HepG2 (cell line): ENCODE data around the gene AMOTL2. TPM values are rescaled to one million over a fixed set of nuclear protein-coding genes. Genes with fewer than 3 reads are reported as not detected.

Experiments
- ATAC-seq: fragments of 200-7000 bp; cut with Tn5 transposase; 3 replicates; pipeline ENCODE4 v1.9.1; 2020; ENCODE audit warnings: mild to moderate bottlenecking, moderate library complexity
- BruUV-seq: library from RNA; stranded (reverse); fragments of 400-500 nt; replicated peaks from 2 replicates; lab custom pipeline; 2021; lab: Mats Ljungman, UMichigan
- CTCF ChIA-PET: fragments of 300-600 bp; formaldehyde crosslinking; extraction: SDS; loops from one replicate; lab custom pipeline; 2021; ENCODE audit warnings: low total read pairs, inconsistent platforms, low intra/inter-chr PET ratio; lab: Yijun Ruan, JAX
- POLR2A ChIA-PET: fragments of 350-600 bp; sonication (Branson Sonifier 250); formaldehyde crosslinking; loops from one replicate; lab custom pipeline; 2020; ENCODE audit warnings: antibody characterized with exemption, inconsistent platforms; lab: Yijun Ruan, JAX
- DNase-seq: peaks from one replicate; pipeline ENCODE4 v3.0.0-alpha.2; 2015; ENCODE audit warnings: low spot score
- FAIRE-seq: peaks from 3 replicates; lab custom pipeline; 2011; peaks lifted over from hg19 to GRCh38; lab: Jason Lieb, UNC
- H2AFZ ChIP-seq: one replicate; pipeline ENCODE4 v1.6.1; 2011; ENCODE audit warnings: low read length, inconsistent platforms
- H3K27ac ChIP-seq: fragments of 300-600 bp; 3 replicates; pipeline ENCODE4 v1.8.0; 2011; ENCODE audit warnings: mixed run types, mild to moderate bottlenecking, mixed read lengths, low read length, inconsistent platforms; ENCODE audit not compliant: insufficient read depth; ENCODE audit errors: extremely low read length
- H3K27me3 ChIP-seq, 2 experiments: fragments of 200-600 bp in 1 of 2; 2 replicates in 1 of 2; 3 replicates in 1 of 2; pipeline versions ENCODE4 v1.6.0 to v1.8.0; 2011; ENCODE audit warnings: low read length in 2 of 2, mild to moderate bottlenecking in 2 of 2, moderate library complexity in 2 of 2, inconsistent platforms in 1 of 2; ENCODE audit not compliant: insufficient read depth in 2 of 2, control insufficient read depth in 1 of 2
- H3K36me3 ChIP-seq, 2 experiments: fragments of 200-600 bp in 1 of 2; replicated peaks in 1 of 2; 2 replicates in 1 of 2; 3 replicates in 1 of 2; pipeline versions ENCODE4 v1.5.1 to v1.8.0; 2011; ENCODE audit warnings: low read length in 2 of 2, inconsistent platforms in 1 of 2; ENCODE audit not compliant: insufficient read depth in 2 of 2, control insufficient read depth in 1 of 2
- H3K4me1 ChIP-seq: 2 replicates; pipeline ENCODE4 v1.5.1; 2012; ENCODE audit warnings: low read length, inconsistent platforms; ENCODE audit not compliant: insufficient read depth
- H3K4me2 ChIP-seq: 2 replicates; pipeline ENCODE4 v1.6.0; 2011; ENCODE audit warnings: low read depth, low read length, inconsistent platforms
- H3K4me3 ChIP-seq, 3 experiments: fragments of 200-600 bp in 1 of 3; sonication (generic), shearing (Covaris generic) in 1 of 3; replicated peaks in 1 of 3; 2 replicates each; pipeline ENCODE4 v1.5.1; 2011 to 2016; ENCODE audit warnings: low read length in 3 of 3, inconsistent platforms in 2 of 3, low read depth in 2 of 3, mild to moderate bottlenecking in 2 of 3, control low read depth in 1 of 3, mixed read lengths in 1 of 3; ENCODE audit not compliant: insufficient read depth in 1 of 3
- H3K79me2 ChIP-seq: one replicate; pipeline ENCODE4 v1.6.1; 2011; ENCODE audit warnings: low read length, inconsistent platforms; ENCODE audit not compliant: insufficient read depth
- H3K9ac ChIP-seq: 2 replicates; pipeline ENCODE4 v1.6.0; 2011; ENCODE audit warnings: mild to moderate bottlenecking, low read depth, low read length, inconsistent platforms; ENCODE audit not compliant: insufficient read depth
- H3K9me3 ChIP-seq: 2 replicates; pipeline ENCODE4 v1.5.1; 2012; ENCODE audit warnings: mild to moderate bottlenecking, low read length
- H4K20me1 ChIP-seq: 2 replicates; pipeline ENCODE4 v1.6.0; 2011; ENCODE audit warnings: inconsistent platforms, mild to moderate bottlenecking, low read length, moderate library complexity; ENCODE audit not compliant: insufficient read depth
- ARNT2 ChIP-seq: sonication (generic); formaldehyde crosslinking; IDR thresholded peaks from 2 replicates; pipeline ENCODE4 v1.8.0; 2022; ENCODE audit warnings: mild to moderate bottlenecking, low read depth, missing genetic modification reagents, moderate library complexity
- ATF7-NPFF ChIP-seq: sonication (generic); formaldehyde crosslinking; IDR thresholded peaks from 2 replicates; pipeline ENCODE4 v1.8.1; 2023; ENCODE audit warnings: mild to moderate bottlenecking, low read depth, missing genetic modification reagents, moderate library complexity
- CTCF ChIP-seq: sonication (generic); formaldehyde crosslinking; IDR thresholded peaks from 2 replicates; pipeline ENCODE4 v1.5.0; 2020; ENCODE audit warnings: mild to moderate bottlenecking, missing genetic modification reagents, moderate library complexity
- MNT ChIP-seq: fragments of 450-650 bp; IDR thresholded peaks from 2 replicates; pipeline ENCODE4 v1.6.1; 2016
- MTA1 ChIP-seq: sonication (generic); formaldehyde crosslinking; IDR thresholded peaks from 2 replicates; pipeline ENCODE4 v1.4.0; 2020; ENCODE audit warnings: missing genetic modification reagents, mild to moderate bottlenecking, borderline replicate concordance
- NR2F2 ChIP-seq: IDR thresholded peaks from 2 replicates; pipeline ENCODE4 v1.6.1; 2012; ENCODE audit warnings: low read depth, inconsistent platforms, borderline replicate concordance
- PITX1 ChIP-seq: sonication (generic); formaldehyde crosslinking; IDR thresholded peaks from 2 replicates; pipeline ENCODE4 v1.5.1; 2020; ENCODE audit warnings: mild to moderate bottlenecking, missing genetic modification reagents
- REL ChIP-seq: sonication (generic); formaldehyde crosslinking; conservative IDR thresholded peaks from 2 replicates; pipeline ENCODE4 v1.8.0; 2022; ENCODE audit warnings: mild to moderate bottlenecking, missing genetic modification reagents, moderate library complexity
- TBX3 ChIP-seq: fragments of 450-650 bp; IDR thresholded peaks from 2 replicates; pipeline ENCODE4 v1.6.1; 2017; ENCODE audit warnings: antibody characterized with exemption, mild to moderate bottlenecking, inconsistent platforms, borderline replicate concordance
- TSC22D2 ChIP-seq: sonication (generic); formaldehyde crosslinking; IDR thresholded peaks from 2 replicates; pipeline ENCODE4 v1.5.1; 2020; ENCODE audit warnings: missing genetic modification reagents, mild to moderate bottlenecking, borderline replicate concordance
- WGBS: methylation state at CpG from one replicate; pipeline ENCODE4 v1.1.6; 2017; ENCODE audit warnings: low lambda C conversion rate; 5-methylcytosine and 5-hydroxymethylcytosine counted together
- in situ Hi-C: cut with HindIII; loops from 2 replicates; pipeline ENCODE4 v1.10.0; 2017; ENCODE audit warnings: low pct_unique_long_range_greater_than_20kb; ENCODE audit not compliant: extremely low pct_ligation_motif_present
- intact Hi-C: fragments of 100-400 bp; cut with micrococcal nuclease; formaldehyde crosslinking; loops from one replicate; pipeline ENCODE4 v1.10.0; 2022; ENCODE audit not compliant: unreplicated experiment
- polyA plus RNA-seq, 8 experiments: library from polyadenylated mRNA; depleted of rRNA in 3 of 8; stranded (reverse) in 7 of 8; unstranded in 1 of 8; fragments of >200 nt; fragmentation: Illumina TruSeq in 4 of 8; extraction: Trizol in 4 of 8; gene quantifications; 2 replicates each; pipeline versions ENCODE4 v1.2.1 to v1.2.3, GENCODE V29; 2011 to 2016; ENCODE audit warnings: low read depth in 4 of 8, missing spikeins in 1 of 8, mixed read lengths in 1 of 8; ENCODE audit not compliant: insufficient read depth in 1 of 8
- total RNA-seq, 5 experiments: library from RNA; depleted of rRNA; stranded (reverse); fragments of >200 nt; fragmentation: Illumina TruSeq; extraction: Trizol; gene quantifications; 2 replicates each; pipeline ENCODE4 v1.2.3, GENCODE V29; 2016; ENCODE audit warnings: low read depth in 1 of 5
- TF ChIP-seq, protein P1 (sequence below): sonication (generic); formaldehyde crosslinking; IDR thresholded peaks from 2 replicates; pipeline ENCODE4 v1.4.0; 2020; ENCODE audit warnings: mild to moderate bottlenecking, missing genetic modification reagents

Gene AMOTL2
- total and polyA plus RNA-seq, 2 of the 13 experiments (the other 11 are each of a cell fraction or from before 2014, with no cell fraction given), result 17.3 to 18.5 TPM

DNA sequence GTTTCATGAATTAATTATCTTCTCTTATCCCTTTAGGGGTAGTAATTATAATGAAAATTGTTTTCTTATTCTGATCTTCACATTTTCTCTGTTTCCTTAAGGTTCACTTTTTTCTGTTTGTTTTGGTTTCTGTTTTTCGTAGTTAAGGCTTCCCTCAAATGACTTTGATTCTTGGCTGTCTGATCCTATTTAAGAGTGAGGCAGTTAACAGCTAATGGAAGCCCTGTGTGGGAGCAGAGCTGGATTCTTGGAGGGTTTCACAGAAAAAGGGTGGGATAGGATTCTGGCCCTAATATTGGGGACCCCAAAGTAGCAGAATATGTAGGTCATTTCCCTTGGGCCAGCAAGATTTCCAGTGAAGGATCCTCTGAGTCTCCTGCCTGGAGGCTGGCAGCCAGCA is 6.8 kb upstream of the AMOTL2 start:
- no peak for DNase-seq
- Histone ChIP-seq H4K20me1 (no peaks in the 10 kb centered on the region), H3K79me2 (no peaks in the 10 kb centered on the region), H3K4me3 (no peak overlapping the region), H3K36me3 (no peaks in the 10 kb centered on the region), H3K9ac (no peak overlapping the region), H3K4me2 (no peak overlapping the region), H3K27ac (no peak overlapping the region)
- no TSS peak for BruUV-seq
- TF ChIP-seq REL (CRISPR knock-in tag) (no peak), TBX3 (no peak), NR2F2 (no peak), CTCF (CRISPR knock-in tag) (no peak), TSC22D2 (no peak), MTA1 (CRISPR knock-in tag) (no peak), ATF7-NPFF (CRISPR knock-in tag) (no peak), MNT (no peak), PITX1 (no peak), ARNT2 (CRISPR knock-in tag) (no peak)
- TF ChIP-seq, protein P1, sequence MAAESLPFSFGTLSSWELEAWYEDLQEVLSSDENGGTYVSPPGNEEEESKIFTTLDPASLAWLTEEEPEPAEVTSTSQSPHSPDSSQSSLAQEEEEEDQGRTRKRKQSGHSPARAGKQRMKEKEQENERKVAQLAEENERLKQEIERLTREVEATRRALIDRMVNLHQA (CRISPR knock-in tag), result no peak
- TF ChIP-seq, all 625 proteins: peak for 0
- intact Hi-C loops, result no loop called here
- in situ Hi-C loops, result no loop called here
- WGBS, result 16% methylated on average over 1 of the region's 1 CpG
- ChIA-PET CTCF (no interaction called here), POLR2A (no interaction called here)
- FAIRE-seq, result no peak
- Histone ChIP-seq H3K27me3 (peaks cover 1 to 29% of the 10 kb centered on the region in 2 experiments; a peak in 4 of 5 replicates), H3K4me1 (peaks cover 23% of the 10 kb centered on the region), H3K9me3 (no peaks in the 10 kb centered on the region), H2AFZ (no peak overlapping the region)
- ATAC-seq, result no peak
